GM12891 (cell line): ENCODE measurements around the gene RIN2.

Experiments used
- PAX5 ChIP-seq: IDR thresholded peaks from 2 replicates; pipeline ENCODE4 v1.6.1; 2011; ENCODE audit warnings: low read length, moderate library complexity, mild to moderate bottlenecking; ENCODE audit not compliant: insufficient read depth, severe bottlenecking
- POLR2A ChIP-seq: IDR thresholded peaks from 2 replicates; pipeline ENCODE4 v1.6.1; 2011; ENCODE audit warnings: low read depth, low read length, control low read depth
- POLR2AphosphoS5 ChIP-seq: IDR thresholded peaks from 2 replicates; pipeline ENCODE4 v1.6.1; 2011; ENCODE audit warnings: low read depth, low read length, control low read depth
- SPI1 ChIP-seq: IDR thresholded peaks from 2 replicates; pipeline ENCODE4 v1.6.1; 2011; ENCODE audit warnings: low read depth, low read length, control low read depth
- TAF1 ChIP-seq: IDR thresholded peaks from 2 replicates; pipeline ENCODE4 v1.6.1; 2011; ENCODE audit warnings: low read depth, low read length, control low read depth

GRCh38 chr20:19750101-19750606 lies 7.9 kb upstream of the RIN2 start:
- no peak for TF ChIP-seq POLR2AphosphoS5
- no peak for TF ChIP-seq POLR2A
- TF ChIP-seq TAF1: no peak
- TF ChIP-seq SPI1: no peak
- TF ChIP-seq PAX5: no peak
